Esophagus muscularis mucosa (tissue), 4 donors: Measurements from ENCODE around the gene RHOD.

Experiments used
- EP300 ChIP-seq: sonication (generic); formaldehyde crosslinking; IDR thresholded peaks from one replicate; pipeline ENCODE4 v1.6.1; 2017; ENCODE audit warnings: antibody characterized with exemption
- POLR2A ChIP-seq: fragments of 450-650 bp; IDR thresholded peaks from one replicate; pipeline ENCODE4 v1.6.1; 2017; ENCODE audit warnings: antibody characterized with exemption, moderate library complexity, mild to moderate bottlenecking, low read depth
- POLR2AphosphoS5 ChIP-seq, 2 donors: sonication (generic); formaldehyde crosslinking; IDR thresholded peaks; one replicate each; pipeline ENCODE4 v1.6.1; 2017; ENCODE audit warnings: antibody characterized with exemption in 2 of 2
- TF ChIP-seq, protein P1 (sequence below), 3 experiments: fragments of 200-600 bp in 2 of 3; fragments of 450-650 bp in 1 of 3; sonication (generic) in 2 of 3; IDR thresholded peaks; one replicate each; pipeline ENCODE4 v1.5.1; 2017 to 2019; ENCODE audit warnings: antibody characterized with exemption in 3 of 3, mild to moderate bottlenecking in 2 of 3, moderate library complexity in 1 of 3

DNA sequence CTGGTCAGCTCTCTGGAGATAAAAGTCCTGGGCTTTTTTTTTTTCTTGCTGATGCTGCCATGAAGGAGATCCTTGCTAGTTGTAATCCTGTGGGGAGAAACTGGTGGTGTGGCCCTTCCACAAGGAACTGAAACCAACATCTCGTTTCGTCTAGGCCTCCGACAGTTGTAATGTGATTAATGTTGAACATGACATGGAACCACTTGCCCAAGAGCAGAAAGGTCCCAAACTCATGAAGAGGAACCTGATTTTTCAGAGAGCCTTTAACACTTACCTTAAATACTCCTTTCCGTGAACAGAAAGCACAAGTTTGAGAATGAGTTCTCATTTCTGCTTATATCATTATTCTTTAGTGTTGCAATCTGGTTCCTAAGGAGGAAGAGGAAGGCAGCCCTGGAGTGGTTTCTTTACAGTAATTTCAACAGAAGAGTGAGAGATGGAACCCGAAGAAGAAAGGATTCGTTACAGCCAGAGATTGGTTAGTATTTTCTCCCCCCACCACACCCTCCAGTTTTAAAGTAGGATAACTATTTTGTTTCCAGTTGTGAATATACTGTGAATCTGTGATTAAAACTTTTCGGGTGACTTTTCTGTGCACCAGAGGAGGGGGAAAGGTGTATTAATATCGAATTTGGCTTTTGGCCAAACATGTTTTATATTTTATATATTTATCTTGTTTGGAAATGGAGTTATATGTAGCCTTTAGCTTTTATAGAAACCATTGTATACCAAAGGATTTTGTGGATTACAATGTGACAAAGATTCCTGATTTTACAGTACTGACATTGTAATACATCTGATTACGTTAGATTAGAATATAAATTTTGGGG, 64.4 kb downstream of the RHOD start:
- TF ChIP-seq, protein P1, sequence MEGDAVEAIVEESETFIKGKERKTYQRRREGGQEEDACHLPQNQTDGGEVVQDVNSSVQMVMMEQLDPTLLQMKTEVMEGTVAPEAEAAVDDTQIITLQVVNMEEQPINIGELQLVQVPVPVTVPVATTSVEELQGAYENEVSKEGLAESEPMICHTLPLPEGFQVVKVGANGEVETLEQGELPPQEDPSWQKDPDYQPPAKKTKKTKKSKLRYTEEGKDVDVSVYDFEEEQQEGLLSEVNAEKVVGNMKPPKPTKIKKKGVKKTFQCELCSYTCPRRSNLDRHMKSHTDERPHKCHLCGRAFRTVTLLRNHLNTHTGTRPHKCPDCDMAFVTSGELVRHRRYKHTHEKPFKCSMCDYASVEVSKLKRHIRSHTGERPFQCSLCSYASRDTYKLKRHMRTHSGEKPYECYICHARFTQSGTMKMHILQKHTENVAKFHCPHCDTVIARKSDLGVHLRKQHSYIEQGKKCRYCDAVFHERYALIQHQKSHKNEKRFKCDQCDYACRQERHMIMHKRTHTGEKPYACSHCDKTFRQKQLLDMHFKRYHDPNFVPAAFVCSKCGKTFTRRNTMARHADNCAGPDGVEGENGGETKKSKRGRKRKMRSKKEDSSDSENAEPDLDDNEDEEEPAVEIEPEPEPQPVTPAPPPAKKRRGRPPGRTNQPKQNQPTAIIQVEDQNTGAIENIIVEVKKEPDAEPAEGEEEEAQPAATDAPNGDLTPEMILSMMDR (IDR thresholded peaks at IDR 0.05), result no peak
- TF ChIP-seq POLR2A (no peak), POLR2AphosphoS5 (IDR thresholded peaks at IDR 0.05) (peak; percentile 31 to 39), EP300 (no peak)
